ENCODE data around the gene GLO1.

GLO1 gene

GRCh38 chr6:38644951-38645350, 58.0 kb downstream of the GLO1 start:
- H3K27ac ChIP-seq, result no peak overlapping the region
- no peak for DNase-seq (ENCODE audit: low spot score)
- CTCF ChIA-PET, result no interaction called here
- POLR2A ChIA-PET (ENCODE audit: low non-redundant PET), result no interaction called here
- no peak for TF ChIP-seq CTCF (conservative IDR thresholded peaks at IDR 0.05; ENCODE audit: low read depth)

- peak overlapping the region; percentile 77 for H3K27ac ChIP-seq
- no peak for DNase-seq (ENCODE audit: low spot score)
- CTCF ChIA-PET, result interaction anchor here (1.0 kb wide), 1 partner anchor 147 kb away, joined by 3 read pairs; no protein-coding TSS in a partner anchor
- POLR2A ChIA-PET (ENCODE audit: low non-redundant PET), result no interaction called here
- TF ChIP-seq CTCF (conservative IDR thresholded peaks at IDR 0.05; ENCODE audit: low read depth), result no peak
Measured at GRCh38 chr6:38640216-38640909, 62.6 kb downstream of the GLO1 start.

DNA sequence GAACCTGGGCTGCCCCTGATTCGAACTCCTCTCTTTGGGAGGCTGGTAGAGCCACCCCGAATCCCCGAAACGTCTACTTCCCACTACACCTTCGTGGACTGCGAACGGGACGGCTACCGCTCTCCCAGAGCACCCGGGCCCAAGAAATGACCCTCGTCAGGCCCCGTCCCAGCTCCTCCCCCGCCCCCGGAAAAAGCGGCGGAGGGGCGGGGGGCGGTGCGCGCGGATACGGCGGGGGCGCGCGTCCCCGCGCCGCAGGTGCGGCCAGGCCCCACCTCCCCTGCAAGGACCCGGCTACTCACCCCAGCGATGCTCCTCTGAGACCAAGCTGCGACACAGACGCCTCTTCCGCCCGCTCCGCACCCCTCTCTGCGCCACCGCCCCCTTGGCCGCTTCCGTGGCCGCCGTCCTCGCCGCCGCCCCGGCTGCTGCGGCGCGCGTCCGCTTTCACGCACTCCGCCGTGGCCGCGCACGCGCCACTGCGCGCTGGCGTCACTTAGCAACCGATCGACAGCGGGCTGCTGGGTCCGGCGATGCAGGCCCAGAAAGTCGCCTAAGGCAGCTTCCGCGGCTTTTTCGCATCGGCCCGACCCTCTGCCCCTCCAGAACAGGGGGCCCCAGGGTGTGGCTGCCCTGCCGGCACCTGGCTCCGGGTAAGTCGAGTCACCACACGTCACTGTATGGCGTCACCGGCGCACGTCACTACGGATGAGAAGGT, 63.3 kb downstream of the GLO1 start, which contains the start of gene BTBD9:
TSS of gene BTBD9 (minus strand) at position 432 of the 718 bp plus-strand sequence.
- POLR2A ChIA-PET (ENCODE audit: low non-redundant PET), result interaction anchor here (0.6 kb wide), 1 partner anchor 89 kb away, joined by 3 read pairs; no protein-coding TSS in a partner anchor
- H3K27ac ChIP-seq, result peak within 1 kb of the TSS; percentile 77
- CTCF ChIA-PET, result no interaction called here

GRCh38 chr6:38638941-38639497, 63.9 kb downstream of the GLO1 start:
- POLR2A ChIA-PET (ENCODE audit: low non-redundant PET), result interaction anchor here (0.6 kb wide), 2 partner anchors 88 to 134 kb away, joined by 3 read pairs; no protein-coding TSS in a partner anchor
- peak; percentile 53 for DNase-seq (ENCODE audit: low spot score)
- CTCF ChIA-PET, result no interaction called here

More for the DNA sequence above, 63.3 kb downstream of the GLO1 start, which contains the start of gene BTBD9:
- no peak for TF ChIP-seq CTCF (conservative IDR thresholded peaks at IDR 0.05; ENCODE audit: low read depth)
- peak; percentile 70 for DNase-seq (ENCODE audit: low spot score)

GRCh38 chr6:38637756-38638155, 65.2 kb downstream of the GLO1 start:
- POLR2A ChIA-PET (ENCODE audit: low non-redundant PET), result no interaction called here
- TF ChIP-seq CTCF (conservative IDR thresholded peaks at IDR 0.05; ENCODE audit: low read depth), result no peak
- no peak overlapping the region for H3K27ac ChIP-seq
- no peak for DNase-seq (ENCODE audit: low spot score)
- CTCF ChIA-PET, result no interaction called here

More at GRCh38 chr6:38638941-38639497, 63.9 kb downstream of the GLO1 start:
- no peak for TF ChIP-seq CTCF (conservative IDR thresholded peaks at IDR 0.05; ENCODE audit: low read depth)
- H3K27ac ChIP-seq, result peak overlapping the region; percentile 77

- ChIA-PET CTCF (no interaction called here), POLR2A (ENCODE audit: low non-redundant PET) (no interaction called here)
- no peak overlapping the region for H3K27ac ChIP-seq
- DNase-seq (ENCODE audit: low spot score), result no peak
- no peak for TF ChIP-seq CTCF (conservative IDR thresholded peaks at IDR 0.05; ENCODE audit: low read depth)
Measured at GRCh38 chr6:38636027-38636426, 66.9 kb downstream of the GLO1 start.
